SK-N-MC (cell line): ENCODE measurements around the gene ABCC6.

ENCODE experiments used
- EZH2 ChIP-seq: fragments of 200-600 bp; sonication (generic); IDR thresholded peaks from one replicate; pipeline ENCODE4 v1.6.1; 2017; ENCODE audit warnings: antibody characterized with exemption
- FOXP2 ChIP-seq: optimal IDR thresholded peaks from 2 replicates; pipeline ENCODE3; 2011; ENCODE audit warnings: mild to moderate bottlenecking, moderate library complexity; ENCODE audit not compliant: insufficient read depth; ENCODE audit errors: extremely low read length, control extremely low read depth
- POLR2AphosphoS5 ChIP-seq: IDR thresholded peaks from 2 replicates; pipeline ENCODE4 v1.6.1; 2012; ENCODE audit warnings: mild to moderate bottlenecking, low read depth, low read length, borderline replicate concordance

- TF ChIP-seq EZH2 (no peak), POLR2AphosphoS5 (no peak), FOXP2 (no peak)
Measured at GRCh38 chr16:16148755-16149154, 74.5 kb downstream of the ABCC6 start.
